Thyroid gland (tissue), 4 donors: Measurements from ENCODE around the gene FHIT.

Source experiments
- CTCF ChIP-seq, 6 experiments: fragments of 200-600 bp in 3 of 6; fragments of 450-650 bp in 3 of 6; sonication (generic) in 3 of 6; IDR thresholded peaks; one replicate each; pipeline ENCODE4 v1.5.1; 2016 to 2019; ENCODE audit warnings: antibody characterized with exemption in 6 of 6, mild to moderate bottlenecking in 2 of 6, inconsistent platforms in 1 of 6, moderate library complexity in 1 of 6
- POLR2A ChIP-seq, 2 donors: fragments of 450-650 bp; IDR thresholded peaks; one replicate each; pipeline ENCODE4 v1.6.1; 2017; ENCODE audit warnings: antibody characterized with exemption in 2 of 2, mild to moderate bottlenecking in 2 of 2, moderate library complexity in 1 of 2

- TF ChIP-seq CTCF (IDR thresholded peaks at IDR 0.05) (no peak), POLR2A (IDR thresholded peaks at IDR 0.05) (no peak)
These were observed 1073.5 kb downstream of the FHIT start for GRCh38 chr3:60177726-60178125.
